Measurements from ENCODE around the gene ZNF185. TPM values are rescaled to one million over a fixed set of nuclear protein-coding genes. Genes with fewer than 3 reads are reported as not detected.

Gene ZNF185
- 1 to 10 TPM; 1.1 to 2.4 (median 1.4) TPM for total RNA-seq (2021; fragmentation: NEBNext Ultra II Directional; extraction: Animal tissue kit (Norgen Biotek cat#: 25700))
- long read RNA-seq = 0 reads

DNA sequence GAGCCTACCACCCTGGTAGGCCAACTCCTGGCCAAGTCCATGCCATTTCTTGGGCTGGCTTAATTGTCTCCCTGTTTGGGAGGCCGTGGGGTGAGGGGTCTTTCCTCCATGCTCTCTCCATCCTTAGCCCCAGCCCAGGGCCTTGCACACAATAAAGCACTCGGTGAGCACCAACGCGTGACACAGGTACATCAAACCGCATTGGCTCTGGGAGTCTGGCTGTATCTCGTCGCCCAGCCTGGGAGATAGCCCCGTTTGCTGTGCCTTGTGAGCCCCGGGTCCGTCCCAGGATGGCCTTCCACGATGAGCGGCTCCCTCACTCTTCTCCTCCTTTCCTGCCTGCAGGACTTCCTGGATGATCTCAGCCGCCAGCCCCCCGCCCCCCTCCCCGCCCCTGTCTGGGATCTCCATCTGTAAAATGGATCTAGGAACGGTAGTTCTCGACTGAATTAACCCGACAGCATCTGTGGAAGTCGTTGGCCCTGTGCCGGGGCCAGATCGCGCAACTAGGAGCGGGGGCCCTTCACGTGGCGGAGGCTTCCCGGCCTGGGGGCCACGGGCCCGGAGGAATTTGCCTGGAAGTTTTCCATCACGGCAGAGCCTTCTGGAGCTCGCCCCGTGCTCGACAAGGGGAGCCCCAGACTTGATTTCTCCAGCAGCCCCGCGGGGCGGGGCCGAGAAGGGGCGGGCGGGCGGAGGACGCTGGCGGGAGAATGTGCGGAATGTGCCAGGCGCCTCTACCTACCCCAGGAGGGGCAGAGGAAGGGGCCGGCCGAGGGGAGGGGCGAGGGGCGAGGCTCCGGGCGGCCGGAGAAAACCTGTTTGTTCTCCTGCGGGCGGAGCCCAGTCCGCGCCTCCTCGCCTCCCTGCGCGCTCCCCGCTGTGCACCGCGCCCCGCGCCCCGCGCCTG is at the start of gene ZNF185:
ZNF185 (plus strand) TSS at position 846 of the 910 bp plus-strand sequence. CDS start 16,423 bp downstream, outside the sequence.
- H3K27me3 Mint-ChIP-seq (ENCODE audit: insufficient read depth) = peaks cover 4% of the 10 kb centered on the region; the same call in 1 of the 2 replicates
- H3K9me3 Mint-ChIP-seq = no peaks in the 10 kb centered on the region
- no peak for DNase-seq
- H3K27ac Mint-ChIP-seq = peak within 1 kb of the TSS; percentile 41; the same call in 1 of the 2 replicates
- TF ChIP-seq, protein P1, sequence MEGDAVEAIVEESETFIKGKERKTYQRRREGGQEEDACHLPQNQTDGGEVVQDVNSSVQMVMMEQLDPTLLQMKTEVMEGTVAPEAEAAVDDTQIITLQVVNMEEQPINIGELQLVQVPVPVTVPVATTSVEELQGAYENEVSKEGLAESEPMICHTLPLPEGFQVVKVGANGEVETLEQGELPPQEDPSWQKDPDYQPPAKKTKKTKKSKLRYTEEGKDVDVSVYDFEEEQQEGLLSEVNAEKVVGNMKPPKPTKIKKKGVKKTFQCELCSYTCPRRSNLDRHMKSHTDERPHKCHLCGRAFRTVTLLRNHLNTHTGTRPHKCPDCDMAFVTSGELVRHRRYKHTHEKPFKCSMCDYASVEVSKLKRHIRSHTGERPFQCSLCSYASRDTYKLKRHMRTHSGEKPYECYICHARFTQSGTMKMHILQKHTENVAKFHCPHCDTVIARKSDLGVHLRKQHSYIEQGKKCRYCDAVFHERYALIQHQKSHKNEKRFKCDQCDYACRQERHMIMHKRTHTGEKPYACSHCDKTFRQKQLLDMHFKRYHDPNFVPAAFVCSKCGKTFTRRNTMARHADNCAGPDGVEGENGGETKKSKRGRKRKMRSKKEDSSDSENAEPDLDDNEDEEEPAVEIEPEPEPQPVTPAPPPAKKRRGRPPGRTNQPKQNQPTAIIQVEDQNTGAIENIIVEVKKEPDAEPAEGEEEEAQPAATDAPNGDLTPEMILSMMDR (IDR thresholded peaks at IDR 0.05) = no peak
- H3K4me1 Mint-ChIP-seq (ENCODE audit: low read depth) = peaks cover 21% of the 10 kb centered on the region
- H3K36me3 Mint-ChIP-seq (ENCODE audit: low read depth) = no peaks in the 10 kb centered on the region
- H3K4me3 Mint-ChIP-seq = no peak within 1 kb of the TSS; the same call in 1 of the 2 replicates

DNA sequence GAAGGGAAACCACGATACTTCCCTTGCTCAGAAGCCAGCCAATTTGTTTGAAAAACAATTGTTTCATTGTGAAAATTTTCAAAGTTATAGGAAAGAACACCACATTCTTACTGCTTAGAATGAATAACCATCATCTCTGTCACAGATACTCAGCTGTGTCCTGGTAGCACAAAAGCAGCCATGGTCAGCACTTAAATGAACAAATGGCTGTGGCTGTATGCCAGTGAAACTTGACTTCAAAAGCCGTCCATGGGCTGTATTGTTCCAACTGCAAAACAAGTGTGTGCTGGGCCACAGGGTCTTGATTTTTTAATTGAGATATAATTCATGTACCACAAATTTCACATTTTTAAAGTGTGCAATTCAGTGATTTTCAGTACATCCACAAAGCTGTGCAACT is 47.4 kb upstream of the ZNF185 start:
- Mint-ChIP-seq H3K27ac (no peak overlapping the region), H3K4me3 (no peak overlapping the region), H3K4me1 (ENCODE audit: low read depth) (no peaks in the 10 kb centered on the region), H3K36me3 (ENCODE audit: low read depth) (peaks cover 12% of the 10 kb centered on the region; the same call in 1 of the 2 replicates), H3K27me3 (ENCODE audit: insufficient read depth) (peaks cover 3% of the 10 kb centered on the region; the same call in 1 of the 2 replicates), H3K9me3 (no peaks in the 10 kb centered on the region)
- no peak for DNase-seq
- TF ChIP-seq, protein P1 (IDR thresholded peaks at IDR 0.05) = no peak

DNA sequence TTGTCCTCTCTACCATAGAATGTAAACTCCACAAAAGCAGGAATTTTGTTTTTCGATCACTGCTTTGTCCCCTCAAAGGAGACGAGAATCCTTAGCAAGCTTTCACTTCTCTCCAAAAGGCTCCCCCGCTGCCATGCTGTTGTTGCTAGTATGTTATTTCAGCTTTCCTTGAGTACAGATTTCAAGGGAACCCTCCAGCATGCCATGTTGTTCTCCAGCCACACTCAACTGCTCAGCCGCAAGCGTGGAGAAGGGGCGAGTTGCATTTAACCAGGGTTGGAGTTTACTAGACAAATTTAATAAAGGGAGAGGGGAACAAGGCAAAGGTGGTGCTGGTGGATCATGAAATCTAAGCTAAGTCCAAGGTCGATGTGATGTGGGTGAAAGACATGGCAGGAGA is 43.9 kb upstream of the ZNF185 start:
- no peak overlapping the region for H3K27ac Mint-ChIP-seq
- peaks cover 3% of the 10 kb centered on the region; the same call in 1 of the 2 replicates for H3K27me3 Mint-ChIP-seq (ENCODE audit: insufficient read depth)
- no peaks in the 10 kb centered on the region for H3K9me3 Mint-ChIP-seq

DNA sequence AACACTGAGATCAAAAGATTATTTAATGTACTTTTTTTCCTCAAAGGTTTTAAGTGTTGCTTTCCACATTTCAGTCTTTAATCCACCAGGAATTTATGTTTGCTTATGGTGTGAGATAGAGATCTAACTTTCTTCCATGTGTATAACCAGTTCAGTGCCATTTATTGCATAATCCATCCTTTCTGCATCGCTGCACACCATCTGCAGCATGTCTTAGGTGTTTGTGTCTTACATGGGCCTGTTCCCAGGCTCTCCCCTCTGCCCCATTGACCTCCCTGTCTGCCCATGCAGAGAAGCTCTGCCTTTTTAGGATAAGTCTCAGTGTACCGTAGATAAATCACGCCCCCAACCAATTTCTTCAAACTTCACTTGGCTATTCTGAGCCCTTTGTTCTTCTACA is 36.8 kb upstream of the ZNF185 start:
- Mint-ChIP-seq H3K27me3 (ENCODE audit: insufficient read depth) (no peaks in the 10 kb centered on the region), H3K9me3 (no peaks in the 10 kb centered on the region), H3K4me3 (no peak overlapping the region), H3K4me1 (ENCODE audit: low read depth) (no peaks in the 10 kb centered on the region), H3K27ac (no peak overlapping the region; the same call in 1 of the 2 replicates), H3K36me3 (ENCODE audit: low read depth) (no peaks in the 10 kb centered on the region)
- TF ChIP-seq, protein P1 (IDR thresholded peaks at IDR 0.05) = no peak
- no peak for DNase-seq

More for the DNA sequence above, 43.9 kb upstream of the ZNF185 start:
- peaks cover 12% of the 10 kb centered on the region; the same call in 1 of the 2 replicates for H3K36me3 Mint-ChIP-seq (ENCODE audit: low read depth)
- no peak overlapping the region for H3K4me3 Mint-ChIP-seq
- no peaks in the 10 kb centered on the region for H3K4me1 Mint-ChIP-seq (ENCODE audit: low read depth)
- DNase-seq = no peak
- TF ChIP-seq, protein P1 (IDR thresholded peaks at IDR 0.05) = no peak

DNA sequence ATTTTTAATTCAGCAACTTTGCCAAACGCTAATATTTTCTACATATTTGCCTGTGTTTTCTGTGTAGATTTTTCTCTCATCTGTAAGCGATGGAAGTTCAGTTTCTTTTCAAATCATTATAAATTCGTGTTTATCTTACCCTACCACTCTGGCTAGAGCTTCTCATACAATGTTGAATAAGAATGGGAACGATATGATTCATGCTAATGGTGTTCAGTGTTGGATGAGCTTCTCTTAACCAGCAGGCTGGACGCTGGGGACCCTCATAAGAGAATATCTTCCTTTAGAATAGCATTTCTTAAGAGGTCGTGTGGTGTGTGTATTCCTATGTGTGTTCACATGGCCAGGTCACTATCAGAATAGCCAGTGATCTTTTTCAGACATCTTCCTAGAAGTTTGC is 36.0 kb upstream of the ZNF185 start:
- Mint-ChIP-seq H3K4me3 (no peak overlapping the region), H3K4me1 (ENCODE audit: low read depth) (no peaks in the 10 kb centered on the region), H3K27me3 (ENCODE audit: insufficient read depth) (no peaks in the 10 kb centered on the region), H3K9me3 (no peaks in the 10 kb centered on the region), H3K27ac (no peak overlapping the region), H3K36me3 (ENCODE audit: low read depth) (no peaks in the 10 kb centered on the region)
- DNase-seq = no peak
- TF ChIP-seq, protein P1 (IDR thresholded peaks at IDR 0.05) = no peak
